Measurements from ENCODE around the gene IKZF2. TPM values are rescaled to one million over a fixed set of nuclear protein-coding genes. Genes with fewer than 3 reads are reported as not detected.

IKZF2 gene
- total RNA-seq, 1 donor from 2014 or later = 29.7 TPM

- Histone ChIP-seq H2AFZ (replicated peaks) (no peak overlapping the region), H3K4me1 (peaks cover 17% of the 10 kb centered on the region), H4K20me1 (ENCODE audit: low read depth) (peaks cover 6% of the 10 kb centered on the region), H3K36me3 (no peaks in the 10 kb centered on the region), H3K4me3 (no peak overlapping the region), H3F3A (ENCODE audit: low read depth) (no peaks in the 10 kb centered on the region), H3K79me2 (ENCODE audit: low read depth) (no peaks in the 10 kb centered on the region), H3K27ac (peak overlapping the region; percentile 25), H3K9ac (no peak overlapping the region), H3K27me3 (no peaks in the 10 kb centered on the region), H3K4me2 (no peak overlapping the region), H3K9me3 (ENCODE audit: low read depth) (no peaks in the 10 kb centered on the region)
- Mint-ChIP-seq H3K27me3 (ENCODE audit: insufficient read depth, low read depth) (no peaks in the 10 kb centered on the region), H3K27ac (no peak overlapping the region), H3K9me3 (no peaks in the 10 kb centered on the region), H3K4me3 (no peak overlapping the region), H3K4me1 (peaks cover 11% of the 10 kb centered on the region), H3K36me3 (peaks cover 10% of the 10 kb centered on the region)
- TF ChIP-seq, protein P1, sequence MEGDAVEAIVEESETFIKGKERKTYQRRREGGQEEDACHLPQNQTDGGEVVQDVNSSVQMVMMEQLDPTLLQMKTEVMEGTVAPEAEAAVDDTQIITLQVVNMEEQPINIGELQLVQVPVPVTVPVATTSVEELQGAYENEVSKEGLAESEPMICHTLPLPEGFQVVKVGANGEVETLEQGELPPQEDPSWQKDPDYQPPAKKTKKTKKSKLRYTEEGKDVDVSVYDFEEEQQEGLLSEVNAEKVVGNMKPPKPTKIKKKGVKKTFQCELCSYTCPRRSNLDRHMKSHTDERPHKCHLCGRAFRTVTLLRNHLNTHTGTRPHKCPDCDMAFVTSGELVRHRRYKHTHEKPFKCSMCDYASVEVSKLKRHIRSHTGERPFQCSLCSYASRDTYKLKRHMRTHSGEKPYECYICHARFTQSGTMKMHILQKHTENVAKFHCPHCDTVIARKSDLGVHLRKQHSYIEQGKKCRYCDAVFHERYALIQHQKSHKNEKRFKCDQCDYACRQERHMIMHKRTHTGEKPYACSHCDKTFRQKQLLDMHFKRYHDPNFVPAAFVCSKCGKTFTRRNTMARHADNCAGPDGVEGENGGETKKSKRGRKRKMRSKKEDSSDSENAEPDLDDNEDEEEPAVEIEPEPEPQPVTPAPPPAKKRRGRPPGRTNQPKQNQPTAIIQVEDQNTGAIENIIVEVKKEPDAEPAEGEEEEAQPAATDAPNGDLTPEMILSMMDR (IDR thresholded peaks at IDR 0.05) = no peak
- TF ChIP-seq EZH2 (IDR thresholded peaks at IDR 0.05) = no peak
- TF ChIP-seq EZH2phosphoT487 (IDR thresholded peaks at IDR 0.05) = no peak
- DNase-seq (ENCODE audit: low spot score) = no peak
Measured at GRCh38 chr2:213086050-213086449, 65.4 kb downstream of the IKZF2 start.

GRCh38 chr2:213085538-213085937, 65.9 kb downstream of the IKZF2 start:
- Mint-ChIP-seq H3K27ac (no peak overlapping the region), H3K4me1 (peaks cover 11% of the 10 kb centered on the region), H3K4me3 (no peak overlapping the region), H3K27me3 (ENCODE audit: insufficient read depth, low read depth) (no peaks in the 10 kb centered on the region), H3K9me3 (no peaks in the 10 kb centered on the region), H3K36me3 (peaks cover 10% of the 10 kb centered on the region)
- Histone ChIP-seq H3K27ac (no peak overlapping the region), H3K9ac (no peak overlapping the region), H3K4me3 (no peak overlapping the region), H3K36me3 (no peaks in the 10 kb centered on the region), H3K79me2 (ENCODE audit: low read depth) (no peaks in the 10 kb centered on the region), H3K4me1 (peaks cover 17% of the 10 kb centered on the region), H3K27me3 (no peaks in the 10 kb centered on the region), H4K20me1 (ENCODE audit: low read depth) (peaks cover 6% of the 10 kb centered on the region), H3K4me2 (no peak overlapping the region), H2AFZ (replicated peaks) (no peak overlapping the region), H3K9me3 (ENCODE audit: low read depth) (no peaks in the 10 kb centered on the region), H3F3A (ENCODE audit: low read depth) (no peaks in the 10 kb centered on the region)
- DNase-seq (ENCODE audit: low spot score) = no peak
- TF ChIP-seq EZH2phosphoT487 (IDR thresholded peaks at IDR 0.05) (no peak), EZH2 (IDR thresholded peaks at IDR 0.05) (no peak)
- TF ChIP-seq, protein P1 (IDR thresholded peaks at IDR 0.05) = no peak

DNA sequence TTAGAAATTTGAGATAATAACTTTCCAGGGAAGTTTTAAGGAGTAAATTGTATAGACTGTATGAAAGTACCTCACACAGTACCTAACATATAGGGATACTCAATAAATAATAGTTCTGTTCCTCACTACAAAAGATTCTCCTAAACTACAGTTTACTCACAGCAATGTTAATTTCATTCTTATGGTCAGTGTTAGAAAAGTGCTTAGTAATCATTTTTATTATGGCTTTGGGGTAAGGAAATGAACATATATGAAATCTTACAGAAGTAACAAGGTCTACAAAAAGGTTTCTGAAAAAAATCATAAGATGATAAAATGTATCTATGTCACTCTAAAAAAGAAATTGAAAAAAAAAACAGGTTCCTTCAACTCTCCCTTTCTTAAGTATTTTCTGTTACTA, 67.2 kb downstream of the IKZF2 start:
- no peak overlapping the region for H3K27ac ChIP-seq
- H3K27me3 ChIP-seq = no peaks in the 10 kb centered on the region
- H3K9ac ChIP-seq = no peak overlapping the region
- Mint-ChIP-seq H3K9me3 (no peaks in the 10 kb centered on the region), H3K4me1 (peaks cover 11% of the 10 kb centered on the region), H3K27ac (no peak overlapping the region), H3K36me3 (peaks cover 10% of the 10 kb centered on the region), H3K4me3 (no peak overlapping the region), H3K27me3 (ENCODE audit: insufficient read depth, low read depth) (peaks cover 2% of the 10 kb centered on the region)
- no peaks in the 10 kb centered on the region for H3F3A ChIP-seq (ENCODE audit: low read depth)
- no peak overlapping the region for H3K4me3 ChIP-seq
- peaks cover 6% of the 10 kb centered on the region for H4K20me1 ChIP-seq (ENCODE audit: low read depth)
- H3K4me1 ChIP-seq = peaks cover 16% of the 10 kb centered on the region
- H2AFZ ChIP-seq (replicated peaks) = no peak overlapping the region
- no peaks in the 10 kb centered on the region for H3K36me3 ChIP-seq
- no peaks in the 10 kb centered on the region for H3K9me3 ChIP-seq (ENCODE audit: low read depth)
- H3K4me2 ChIP-seq = no peak overlapping the region
- no peaks in the 10 kb centered on the region for H3K79me2 ChIP-seq (ENCODE audit: low read depth)
- DNase-seq (ENCODE audit: low spot score) = no peak
- TF ChIP-seq EZH2 (IDR thresholded peaks at IDR 0.05) (no peak), EZH2phosphoT487 (IDR thresholded peaks at IDR 0.05) (no peak)
- TF ChIP-seq, protein P1 (IDR thresholded peaks at IDR 0.05) = no peak

All from neural progenitor cell (in vitro differentiated cells).